Femur (tissue), 1 donor: ENCODE results near the gene SMG6.
"Not testable (repeated sequence)": the region's sequence is repeated elsewhere in the genome, so short reads cannot be mapped to it uniquely, and the experiment has no call there.

Source experiments
- DNase-seq: peaks from one replicate; pipeline ENCODE4 v3.0.0-alpha.2; 2017

Gene SMG6

DNA sequence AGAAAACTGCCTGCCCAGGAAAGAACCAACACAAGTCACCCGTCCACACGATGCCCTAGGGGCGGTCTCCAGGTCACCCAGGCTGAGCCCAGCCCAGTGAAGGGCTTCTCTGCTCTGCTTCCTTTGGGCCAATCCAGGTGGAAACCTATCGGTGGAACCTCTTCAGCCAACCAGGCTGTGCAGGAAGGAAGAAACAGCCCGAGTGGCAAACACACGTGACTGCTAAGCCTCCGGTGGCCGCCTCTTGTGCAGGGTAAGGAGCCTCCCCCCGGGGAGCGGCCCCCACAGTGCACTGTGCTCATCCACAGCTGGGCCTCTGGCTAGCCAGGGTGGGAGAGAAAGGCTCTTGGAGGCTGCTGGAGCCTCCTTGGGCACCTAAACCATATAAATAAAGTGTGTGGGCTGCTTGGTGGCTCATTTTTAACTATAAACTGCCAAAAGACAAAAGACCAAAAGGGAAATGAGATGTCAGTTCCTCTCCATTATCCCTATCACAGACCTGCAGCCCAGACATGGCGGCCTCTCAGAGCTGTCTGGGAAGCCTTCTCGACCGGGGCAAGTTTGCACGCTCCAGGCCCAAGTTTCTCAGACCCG lies 280.8 kb downstream of the SMG6 start:
- DNase-seq = no peak

DNA sequence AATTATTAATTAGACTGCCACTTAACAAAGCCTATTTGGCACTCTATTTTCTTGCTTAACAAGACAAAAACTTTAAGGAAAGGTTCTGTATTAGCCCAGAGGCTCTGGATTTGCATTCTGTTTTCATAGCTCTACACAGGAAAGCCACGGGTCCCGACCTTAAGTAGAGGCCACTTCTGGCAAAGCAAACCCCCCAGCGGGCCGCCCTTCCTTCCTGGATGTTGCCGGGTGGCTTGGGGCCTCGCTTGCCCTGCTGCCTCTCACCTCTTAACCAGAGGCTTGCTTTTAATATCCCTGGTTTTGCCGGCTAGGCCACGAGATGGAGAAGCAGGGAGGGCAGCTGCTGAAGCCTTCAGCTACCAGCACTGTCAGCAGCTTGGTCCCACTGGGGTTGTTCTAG lies 282.9 kb downstream of the SMG6 start:
- no peak for DNase-seq

DNA sequence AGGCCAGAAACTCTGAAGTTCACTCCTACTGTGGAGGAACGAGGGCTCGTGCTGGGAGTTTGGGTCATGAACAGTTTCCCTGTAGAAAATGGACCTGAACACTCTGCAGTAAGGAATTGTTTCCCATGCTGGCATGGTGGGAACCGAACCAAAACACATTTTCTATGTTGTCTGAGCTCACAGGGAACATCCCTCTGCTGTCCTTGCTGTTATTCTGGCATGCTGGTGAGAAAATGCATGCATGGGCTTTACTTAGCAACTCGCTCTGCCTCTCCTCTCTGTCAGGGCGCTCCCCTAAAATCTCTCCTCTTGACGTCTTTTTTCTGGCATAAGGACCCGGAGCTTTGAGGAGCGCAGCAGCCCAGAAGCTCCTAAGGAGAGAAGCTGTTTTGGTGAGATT lies 283.9 kb downstream of the SMG6 start:
- DNase-seq = no peak

DNA sequence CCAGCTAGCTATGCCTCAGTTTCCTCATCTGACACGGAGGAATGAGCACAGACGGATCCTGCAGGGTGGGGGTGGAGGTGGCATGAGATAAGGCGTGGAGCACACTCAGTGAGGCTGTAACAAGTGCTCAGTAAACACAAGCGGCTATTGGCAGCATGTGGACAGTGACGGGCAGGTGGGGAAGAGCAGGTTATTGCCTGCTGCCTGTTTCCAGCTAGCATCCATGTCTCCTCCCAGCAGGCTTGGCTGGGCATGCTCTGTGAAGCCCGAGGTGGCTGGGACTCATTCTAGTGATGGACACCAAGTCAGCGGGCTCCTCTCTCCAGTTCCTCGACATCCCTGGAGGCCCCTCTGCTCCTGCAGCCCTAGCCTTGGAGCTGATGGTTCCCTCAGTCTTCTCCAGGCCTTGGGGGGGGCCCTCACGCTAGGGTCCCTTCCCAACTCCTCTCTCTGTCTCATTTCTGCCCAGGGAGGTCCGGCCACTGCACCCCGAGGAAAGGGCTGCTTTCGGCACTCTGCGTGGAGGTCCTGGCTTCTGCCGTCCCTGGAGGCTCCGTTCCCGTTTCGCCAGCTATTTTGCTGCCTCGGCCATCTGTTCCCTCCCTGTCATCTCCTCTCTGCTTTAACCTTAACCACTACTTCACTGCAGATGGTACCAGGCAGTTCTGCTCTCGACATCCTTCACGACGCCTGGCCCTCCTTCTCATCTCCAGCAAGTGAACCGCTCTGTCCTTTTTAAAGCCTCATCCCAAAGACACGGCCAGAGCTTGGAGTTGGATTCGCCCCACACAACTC lies 284.7 kb downstream of the SMG6 start:
- no peak for DNase-seq

DNA sequence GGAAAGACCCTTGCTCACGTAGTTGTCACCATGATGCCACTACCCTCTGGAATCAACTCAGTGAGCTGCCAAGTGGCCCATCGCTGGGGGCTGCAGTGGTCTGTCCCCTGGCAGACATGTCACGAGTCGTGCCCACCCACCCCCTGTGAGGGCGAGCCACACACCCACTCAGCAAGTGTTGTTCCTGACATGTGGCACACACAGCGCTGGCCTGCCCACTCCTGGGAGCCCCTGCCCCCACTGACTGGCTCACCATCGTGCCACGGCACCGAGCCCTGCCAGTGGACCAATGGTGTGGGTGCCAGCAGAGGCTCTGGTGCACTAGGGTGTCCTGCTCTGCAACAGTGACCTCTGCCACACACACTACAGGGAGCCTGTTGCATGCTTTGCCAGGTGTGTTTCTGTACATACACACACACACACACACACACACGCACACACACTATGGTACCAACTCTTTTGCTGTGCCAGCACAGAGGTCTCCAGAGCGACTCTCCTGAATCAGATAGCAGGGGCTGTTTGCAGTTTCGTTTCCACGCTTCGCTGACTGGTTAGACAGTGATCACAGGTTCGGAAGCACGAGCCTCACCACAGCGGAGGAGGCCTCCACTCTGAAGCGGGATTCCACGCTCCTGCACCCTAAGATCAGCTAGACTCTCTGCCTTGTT lies 286.2 kb downstream of the SMG6 start:
- no peak for DNase-seq

DNA sequence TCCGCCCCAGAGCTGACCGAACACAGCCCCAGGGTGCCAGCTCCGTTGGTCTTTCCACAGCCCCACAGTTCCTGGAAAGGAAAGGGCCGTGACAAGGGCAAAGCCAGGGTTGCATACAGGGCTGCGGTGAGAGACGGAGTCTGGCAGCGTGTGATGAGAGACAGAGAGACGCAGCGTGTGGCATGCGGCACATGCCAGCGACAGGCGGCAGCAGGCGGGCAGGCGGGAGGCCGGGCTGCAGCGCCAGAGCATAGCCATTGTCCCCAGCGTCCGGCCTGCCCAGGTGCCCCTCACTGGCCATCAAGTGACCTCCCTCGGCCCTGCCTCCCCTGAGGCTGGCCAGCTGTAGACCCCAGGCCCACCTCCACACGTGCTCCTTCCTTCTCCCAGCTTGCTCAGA lies 287.1 kb downstream of the SMG6 start:
- no peak for DNase-seq

DNA sequence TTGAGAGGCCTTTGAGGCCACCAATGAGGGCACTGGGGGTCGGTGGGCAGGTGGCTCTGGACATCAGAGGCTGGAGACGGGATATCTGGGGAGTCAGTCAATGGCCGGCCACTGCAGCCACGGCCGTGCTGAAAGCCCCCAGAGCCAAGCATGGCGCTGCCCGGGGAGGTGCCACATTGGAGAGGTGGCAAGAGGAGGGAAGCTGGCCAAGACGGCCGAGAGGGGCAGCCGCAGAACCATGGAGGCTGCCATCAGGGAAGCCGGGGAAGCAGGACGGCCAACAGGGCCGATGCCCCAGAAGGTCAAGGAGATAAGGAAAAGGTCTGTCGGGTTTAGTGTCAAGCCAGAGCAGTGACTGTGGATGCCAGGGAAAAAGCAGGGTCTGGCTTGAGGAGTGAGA lies 288.3 kb downstream of the SMG6 start:
- no peak for DNase-seq

DNA sequence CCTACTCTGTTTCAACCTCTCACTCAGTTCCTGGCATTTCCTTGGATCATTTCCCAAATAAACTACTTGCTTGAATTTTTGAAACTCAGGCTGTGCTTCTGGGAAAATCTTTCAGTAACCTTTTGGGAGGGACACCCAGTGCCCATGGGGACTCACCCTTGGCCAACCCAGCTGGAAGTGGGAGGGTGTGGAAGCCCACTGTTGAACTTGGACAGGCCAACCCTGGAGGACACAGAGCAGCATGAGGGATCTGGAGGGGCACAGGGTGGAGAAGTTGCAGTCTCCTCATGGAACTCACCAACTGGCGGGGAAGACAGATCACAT lies 289.6 kb downstream of the SMG6 start:
- no peak for DNase-seq

DNA sequence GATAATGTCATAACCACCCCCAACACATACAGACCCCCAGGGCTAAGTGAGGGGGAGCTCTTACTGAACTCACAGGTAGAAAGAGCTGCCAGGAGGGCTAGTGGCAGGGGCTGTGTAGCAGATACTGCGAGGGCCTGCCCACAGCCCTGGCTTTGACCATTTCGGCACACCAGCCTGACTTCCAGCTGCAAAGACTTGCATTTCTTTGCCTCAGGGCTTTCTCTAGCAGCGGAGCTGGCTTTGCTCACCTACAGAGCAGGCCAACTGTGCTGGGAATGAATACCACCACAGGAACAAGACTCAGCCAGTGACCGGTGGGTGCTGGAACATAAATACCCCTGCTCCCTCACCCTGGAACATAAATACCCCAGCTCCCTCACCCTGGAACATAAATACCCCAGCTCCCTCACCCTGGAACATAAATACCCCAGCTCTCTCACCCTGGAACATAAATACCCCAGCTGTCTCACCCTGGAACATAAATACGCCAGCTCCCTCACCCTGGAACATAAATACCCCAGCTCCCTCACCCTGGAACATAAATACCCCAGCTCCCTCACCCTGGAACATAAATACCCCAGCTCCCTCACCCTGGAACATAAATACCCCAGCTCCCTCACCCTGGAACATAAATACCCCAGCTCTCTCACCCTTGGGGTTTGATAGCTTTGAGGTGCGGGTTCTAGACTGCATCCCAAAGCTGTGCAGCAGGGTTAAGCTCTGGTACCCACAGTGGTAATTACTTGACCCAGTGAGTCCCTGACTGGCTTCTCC lies 290.2 kb downstream of the SMG6 start:
- not testable (repeated sequence) for DNase-seq

DNA sequence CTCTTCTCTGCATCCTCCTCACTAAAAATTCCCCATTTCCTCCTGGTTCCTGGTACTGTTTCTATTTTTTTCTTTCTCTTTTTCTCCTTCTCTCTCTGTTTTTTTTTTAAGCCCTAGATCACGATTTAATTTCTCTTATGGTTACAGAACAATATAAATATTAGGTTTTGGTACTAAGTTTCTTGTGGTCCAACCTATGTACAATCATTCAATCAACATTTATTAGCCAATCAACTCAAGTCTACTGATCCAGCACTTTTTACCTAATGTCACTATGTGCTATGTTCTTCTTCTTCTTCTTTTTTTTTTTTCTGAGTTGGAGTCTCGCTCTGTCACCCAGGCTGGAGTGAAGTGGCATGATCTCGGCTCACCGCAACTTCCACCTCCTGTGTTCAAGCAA lies 291.1 kb downstream of the SMG6 start:
- DNase-seq = no peak

DNA sequence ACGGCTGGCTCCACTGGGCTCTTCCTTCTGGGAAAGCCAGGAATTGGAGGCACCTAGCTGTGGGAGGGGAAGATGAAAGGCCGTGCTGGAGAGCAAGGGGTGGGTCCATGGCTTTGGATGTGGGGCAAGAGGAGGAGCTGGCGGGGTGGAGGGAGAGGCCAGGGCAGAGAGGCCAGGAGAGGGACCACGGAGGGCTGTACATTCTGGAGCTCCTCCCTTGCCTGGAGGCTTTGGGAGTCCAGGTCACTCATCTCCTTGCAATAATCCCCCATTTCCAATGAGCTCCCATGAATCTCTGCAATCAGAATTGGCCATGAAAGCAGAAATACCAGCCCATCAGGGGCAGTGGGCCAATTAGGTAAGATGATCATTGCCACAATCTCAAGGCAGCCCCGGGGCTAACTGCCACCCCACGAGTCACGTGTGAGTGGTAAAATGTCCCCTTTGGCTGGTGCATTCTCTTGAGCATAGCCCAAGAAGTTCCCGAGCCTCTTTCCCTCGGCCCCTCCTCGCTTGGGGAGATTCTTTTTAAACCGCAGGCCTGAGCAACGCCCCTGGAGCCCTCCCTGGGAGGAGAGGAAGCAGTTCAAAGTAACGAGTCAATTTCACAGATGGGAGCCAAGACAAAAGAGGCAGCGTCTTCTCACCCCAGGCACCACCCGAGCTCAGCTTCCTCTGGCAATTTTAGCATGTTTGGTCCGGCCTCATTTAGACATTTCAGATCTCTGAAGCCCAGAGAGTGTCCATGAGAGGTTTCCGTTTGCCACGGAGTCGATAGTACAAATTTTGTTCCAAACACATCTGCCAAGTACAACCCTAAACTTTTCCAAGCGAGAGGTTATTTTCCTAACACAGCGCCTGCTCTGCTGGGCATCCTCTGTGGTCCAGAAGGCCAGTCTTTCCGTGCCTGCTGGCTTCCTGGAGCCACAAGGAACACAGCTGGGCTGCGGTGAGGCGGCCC lies 291.9 kb downstream of the SMG6 start:
- DNase-seq = peak; percentile 74
